Astrocyte of the spinal cord (primary cell): ENCODE measurements around the gene ADAMTSL4.

ENCODE experiments used
- DNase-seq: peaks from one replicate; pipeline ENCODE4 v3.0.0; 2011; ENCODE audit warnings: low read depth, low spot score
- H3K4me3 ChIP-seq: 2 replicates; pipeline ENCODE4 v1.5.1; 2011; ENCODE audit warnings: low read depth, mild to moderate bottlenecking, low read length, moderate library complexity
- CTCF ChIP-seq: IDR thresholded peaks from 2 replicates; pipeline ENCODE4 v1.5.1; 2012; ENCODE audit warnings: low read depth, mild to moderate bottlenecking, low read length, inconsistent platforms
- in situ Hi-C: cut with HindIII; loops from 2 replicates; pipeline ENCODE4 v1.10.0; 2017; ENCODE audit warnings: low sequenced_read_pairs

ADAMTSL4 gene

GRCh38 chr1:150550222-150551050 is 1.2 kb downstream of the ADAMTSL4 start:
- TF ChIP-seq CTCF: no peak
- in situ Hi-C loops: no loop called here
- DNase-seq: no peak
- no peak overlapping the region for H3K4me3 ChIP-seq

- TF ChIP-seq CTCF: no peak
- DNase-seq: no peak
- in situ Hi-C loops: no loop called here
- H3K4me3 ChIP-seq: no peak overlapping the region
Measured at GRCh38 chr1:150551051-150551783, 2.0 kb downstream of the ADAMTSL4 start.

- DNase-seq: no peak
- no peak for TF ChIP-seq CTCF
- in situ Hi-C loops: no loop called here
- no peak overlapping the region for H3K4me3 ChIP-seq
Measured at GRCh38 chr1:150551784-150552127, 2.5 kb downstream of the ADAMTSL4 start.

- in situ Hi-C loops: no loop called here
- TF ChIP-seq CTCF: no peak
- peak; percentile 84 for DNase-seq
- no peak overlapping the region for H3K4me3 ChIP-seq
Measured at GRCh38 chr1:150552128-150552910, 3.1 kb downstream of the ADAMTSL4 start.

- in situ Hi-C loops: no loop called here
- no peak overlapping the region for H3K4me3 ChIP-seq
- TF ChIP-seq CTCF: no peak
- no peak for DNase-seq
Measured at GRCh38 chr1:150552911-150553289, 3.7 kb downstream of the ADAMTSL4 start.

- no peak for DNase-seq
- H3K4me3 ChIP-seq: no peak overlapping the region
- in situ Hi-C loops: no loop called here
- TF ChIP-seq CTCF: no peak
Measured at GRCh38 chr1:150553392-150554085, 4.3 kb downstream of the ADAMTSL4 start.
